ENCODE measurements around the gene JAZF1. TPM values are rescaled to one million over a fixed set of nuclear protein-coding genes. Genes with fewer than 3 reads are reported as not detected.
"Not testable (repeated sequence)": the region's sequence is repeated elsewhere in the genome, so short reads cannot be mapped to it uniquely, and the experiment has no call there.

JAZF1 gene
- total RNA-seq, 1 donor from 2014 or later, result 16.1 TPM

- no peak for DNase-seq (ENCODE audit: low spot score)
These were observed 239.1 kb downstream of the JAZF1 start for GRCh38 chr7:27941522-27941921.

GRCh38 chr7:27940341-27940740, 240.3 kb downstream of the JAZF1 start:
- DNase-seq (ENCODE audit: low spot score), result no peak

GRCh38 chr7:27939893-27940292, 240.7 kb downstream of the JAZF1 start:
- no peak for DNase-seq (ENCODE audit: low spot score)

GRCh38 chr7:27936768-27937102, 243.9 kb downstream of the JAZF1 start:
- no peak for DNase-seq (ENCODE audit: low spot score)

GRCh38 chr7:27936047-27936767, 244.4 kb downstream of the JAZF1 start:
- DNase-seq (ENCODE audit: low spot score), result no peak

GRCh38 chr7:27933671-27934565, 246.7 kb downstream of the JAZF1 start:
- DNase-seq (ENCODE audit: low spot score), result no peak

- DNase-seq (ENCODE audit: low spot score), result no peak
These were observed 249.6 kb downstream of the JAZF1 start for GRCh38 chr7:27930910-27931476.

- no peak for DNase-seq (ENCODE audit: low spot score)
These were observed 251.5 kb downstream of the JAZF1 start for GRCh38 chr7:27929127-27929526.

- no peak for DNase-seq (ENCODE audit: low spot score)
These were observed 252.6 kb downstream of the JAZF1 start for GRCh38 chr7:27928001-27928400.

GRCh38 chr7:27925573-27926201, 254.9 kb downstream of the JAZF1 start:
- no peak for DNase-seq (ENCODE audit: low spot score)

GRCh38 chr7:27923642-27923980, 257.0 kb downstream of the JAZF1 start:
- DNase-seq (ENCODE audit: low spot score), result no peak

- DNase-seq (ENCODE audit: low spot score), result no peak
These were observed 257.5 kb downstream of the JAZF1 start for GRCh38 chr7:27922907-27923641.

GRCh38 chr7:27922389-27922788, 258.2 kb downstream of the JAZF1 start:
- DNase-seq (ENCODE audit: low spot score), result not testable (repeated sequence)

- no peak for DNase-seq (ENCODE audit: low spot score)
These were observed 259.3 kb downstream of the JAZF1 start for GRCh38 chr7:27921081-27921836.

GRCh38 chr7:27920281-27920946, 260.2 kb downstream of the JAZF1 start:
- DNase-seq (ENCODE audit: low spot score), result no peak

GRCh38 chr7:27918503-27918902, 262.1 kb downstream of the JAZF1 start:
- no peak for DNase-seq (ENCODE audit: low spot score)

GRCh38 chr7:27917774-27918314, 262.8 kb downstream of the JAZF1 start:
- no peak for DNase-seq (ENCODE audit: low spot score)

- DNase-seq (ENCODE audit: low spot score), result no peak
These were observed 263.5 kb downstream of the JAZF1 start for GRCh38 chr7:27917119-27917518.

- DNase-seq (ENCODE audit: low spot score), result no peak
These were observed 264.2 kb downstream of the JAZF1 start for GRCh38 chr7:27916372-27916771.

- DNase-seq (ENCODE audit: low spot score), result no peak
These were observed 266.2 kb downstream of the JAZF1 start for GRCh38 chr7:27914409-27914808.
